ENCODE measurements around the gene TEX10. TPM values are rescaled to one million over a fixed set of nuclear protein-coding genes. Genes with fewer than 3 reads are reported as not detected.

Gene TEX10
- total and polyA plus RNA-seq, 2 donors (not counting 3 experiments of a cell fraction or from before 2014, with no cell fraction given), result 13.6 to 21.2 TPM

GRCh38 chr9:100308965-100309564 is 43.7 kb downstream of the TEX10 start:
- H3K9me3 ChIP-seq (replicated peaks; ENCODE audit: control insufficient read depth, insufficient read depth, low read length), result no peaks in the 10 kb centered on the region
- H3K9me1 ChIP-seq (replicated peaks; ENCODE audit: control insufficient read depth, extremely low read depth, insufficient read depth, low read length), result no peaks in the 10 kb centered on the region
- H3K27me3 ChIP-seq (ENCODE audit: control insufficient read depth in 2 of 2, insufficient read depth in 2 of 2, low read length in 2 of 2), result no peaks in the 10 kb centered on the region
- H3K27ac ChIP-seq (ENCODE audit: insufficient read depth, low read depth, low read length), result no peak overlapping the region
- intact Hi-C loops (cut with micrococcal nuclease), result no loop called here
- CTCF ChIA-PET, result no interaction called here
- peaks cover 6% of the 10 kb centered on the region for H3K79me2 ChIP-seq (ENCODE audit: control insufficient read depth, insufficient read depth, low read length)
- TF ChIP-seq GATA2 (IDR thresholded peaks at IDR 0.05; ENCODE audit: insufficient read depth, insufficient read length, low read depth, low read length) (no peak), MYC (IDR thresholded peaks at IDR 0.05; ENCODE audit: low read depth, low read length) (no peak), POLR2AphosphoS5 (IDR thresholded peaks at IDR 0.05; ENCODE audit: insufficient read depth, low read depth, low read length) (no peak), EZH2 (IDR thresholded peaks at IDR 0.05; ENCODE audit: borderline replicate concordance, low read depth, low read length, severe bottlenecking) (no peak), FOS (IDR thresholded peaks at IDR 0.05; ENCODE audit: borderline replicate concordance, insufficient read depth, low read length) (no peak), POLR2A (IDR thresholded peaks at IDR 0.05; ENCODE audit: low read depth, low read length) (no peak), MAX (IDR thresholded peaks at IDR 0.05; ENCODE audit: insufficient read depth, insufficient read length) (no peak), JUN (IDR thresholded peaks at IDR 0.05; ENCODE audit: borderline replicate concordance, insufficient read depth, insufficient read length, low read depth) (no peak), CTCF (IDR thresholded peaks at IDR 0.05; ENCODE audit: extremely low read depth in 1 of 2, insufficient read depth in 1 of 2, low read depth in 1 of 2, low read length in 2 of 2) (no peak)
- DNase-seq (ENCODE audit: low read depth, low spot score), result no peak
- no peak overlapping the region for H3K9ac ChIP-seq (replicated peaks; ENCODE audit: extremely low read depth, insufficient read depth, low read length)
- no peak overlapping the region for H2AFZ ChIP-seq (ENCODE audit: low read depth, low read length)
- H3K4me3 ChIP-seq (replicated peaks in 1 of 3; ENCODE audit: insufficient read depth in 1 of 3, low read depth in 1 of 3, low read length in 3 of 3), result no peak overlapping the region
- peaks cover 0 to 6% of the 10 kb centered on the region in 2 experiments for H3K36me3 ChIP-seq (ENCODE audit: control insufficient read depth in 2 of 2, extremely low read depth in 1 of 2, insufficient read depth in 2 of 2, low read length in 2 of 2)
- POLR2A ChIA-PET, result no interaction called here
- dilution Hi-C loops (cut with MboI; ENCODE audit: extremely low pct_ligation_motif_present, low sequenced_read_pairs), result no loop called here
- no peaks in the 10 kb centered on the region for H3K4me1 ChIP-seq (ENCODE audit: control insufficient read depth, extremely low read depth, insufficient read depth, low read length)
- no TSS peak for BruUV-seq (replicated peaks)
- no peaks in the 10 kb centered on the region for H4K20me1 ChIP-seq (replicated peaks; ENCODE audit: control insufficient read depth, extremely low read depth, insufficient read depth, low read length)
- no peak for FAIRE-seq
- no peak overlapping the region for H3K4me2 ChIP-seq (ENCODE audit: insufficient read depth, low read length)
